ENCODE data around the gene RANBP9. TPM values are rescaled to one million over a fixed set of nuclear protein-coding genes. Genes with fewer than 3 reads are reported as not detected.

The RANBP9 gene
- total and polyA plus RNA-seq, 9 of the 15 experiments (the other 6 are each of a cell fraction or from before 2014, with no cell fraction given), result 27.5 to 130 (median 61.5) TPM

- TF ChIP-seq POU5F1 (IDR thresholded peaks at IDR 0.05; ENCODE audit: borderline replicate concordance, low read depth, low read length, partially characterized antibody) (no peak), TRIM24 (IDR thresholded peaks at IDR 0.05) (peak in 1 of 2 experiments; percentile 55; a peak in 1 of 4 replicates), GTF2A2 (tag; IDR thresholded peaks at IDR 0.05) (no peak), POLR3G (IDR thresholded peaks at IDR 0.05; ENCODE audit: extremely low read depth, insufficient read length, insufficient replicate concordance) (no peak), MCM5 (IDR thresholded peaks at IDR 0.05; ENCODE audit: low read depth) (no peak), ZNF140 (CRISPR knock-in tag; IDR thresholded peaks at IDR 0.05) (no peak), HDAC1 (IDR thresholded peaks at IDR 0.05) (peak in 1 of 2 experiments; percentile 86; a peak in 2 of 4 replicates), ZNF780A (CRISPR knock-in tag; IDR thresholded peaks at IDR 0.05) (0 out of 2 replicates have a peak, but pooled peaks have one; percentile 4), MECOM (CRISPR knock-in tag; IDR thresholded peaks at IDR 0.05) (no peak), UBTF (IDR thresholded peaks at IDR 0.05; ENCODE audit: borderline replicate concordance in 1 of 2, low read depth in 2 of 2, low read length in 2 of 2) (peak; percentile 99), RBBP5 (IDR thresholded peaks at IDR 0.05; ENCODE audit: borderline replicate concordance, insufficient read depth, low read length, poor library complexity, severe bottlenecking) (peak; percentile 86), NCOA4 (IDR thresholded peaks at IDR 0.05; ENCODE audit: partially characterized antibody) (peak; percentile 78), NCOA2 (IDR thresholded peaks at IDR 0.05; ENCODE audit: partially characterized antibody in 2 of 2) (no peak), PHF8 (IDR thresholded peaks at IDR 0.05; ENCODE audit: borderline replicate concordance, low read length) (peak; percentile 87), SMARCC2 (IDR thresholded peaks at IDR 0.05; ENCODE audit: low read depth) (no peak), CXXC5 (CRISPR knock-in tag; IDR thresholded peaks at IDR 0.05) (peak; percentile 98), GABPA (tag; conservative IDR thresholded peaks at IDR 0.05; ENCODE audit: low read depth) (peak; percentile 84)
- TF ChIP-seq, protein P1, sequence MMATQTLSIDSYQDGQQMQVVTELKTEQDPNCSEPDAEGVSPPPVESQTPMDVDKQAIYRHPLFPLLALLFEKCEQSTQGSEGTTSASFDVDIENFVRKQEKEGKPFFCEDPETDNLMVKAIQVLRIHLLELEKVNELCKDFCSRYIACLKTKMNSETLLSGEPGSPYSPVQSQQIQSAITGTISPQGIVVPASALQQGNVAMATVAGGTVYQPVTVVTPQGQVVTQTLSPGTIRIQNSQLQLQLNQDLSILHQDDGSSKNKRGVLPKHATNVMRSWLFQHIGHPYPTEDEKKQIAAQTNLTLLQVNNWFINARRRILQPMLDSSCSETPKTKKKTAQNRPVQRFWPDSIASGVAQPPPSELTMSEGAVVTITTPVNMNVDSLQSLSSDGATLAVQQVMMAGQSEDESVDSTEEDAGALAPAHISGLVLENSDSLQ (IDR thresholded peaks at IDR 0.05), result no peak
- TF ChIP-seq, protein P2, sequence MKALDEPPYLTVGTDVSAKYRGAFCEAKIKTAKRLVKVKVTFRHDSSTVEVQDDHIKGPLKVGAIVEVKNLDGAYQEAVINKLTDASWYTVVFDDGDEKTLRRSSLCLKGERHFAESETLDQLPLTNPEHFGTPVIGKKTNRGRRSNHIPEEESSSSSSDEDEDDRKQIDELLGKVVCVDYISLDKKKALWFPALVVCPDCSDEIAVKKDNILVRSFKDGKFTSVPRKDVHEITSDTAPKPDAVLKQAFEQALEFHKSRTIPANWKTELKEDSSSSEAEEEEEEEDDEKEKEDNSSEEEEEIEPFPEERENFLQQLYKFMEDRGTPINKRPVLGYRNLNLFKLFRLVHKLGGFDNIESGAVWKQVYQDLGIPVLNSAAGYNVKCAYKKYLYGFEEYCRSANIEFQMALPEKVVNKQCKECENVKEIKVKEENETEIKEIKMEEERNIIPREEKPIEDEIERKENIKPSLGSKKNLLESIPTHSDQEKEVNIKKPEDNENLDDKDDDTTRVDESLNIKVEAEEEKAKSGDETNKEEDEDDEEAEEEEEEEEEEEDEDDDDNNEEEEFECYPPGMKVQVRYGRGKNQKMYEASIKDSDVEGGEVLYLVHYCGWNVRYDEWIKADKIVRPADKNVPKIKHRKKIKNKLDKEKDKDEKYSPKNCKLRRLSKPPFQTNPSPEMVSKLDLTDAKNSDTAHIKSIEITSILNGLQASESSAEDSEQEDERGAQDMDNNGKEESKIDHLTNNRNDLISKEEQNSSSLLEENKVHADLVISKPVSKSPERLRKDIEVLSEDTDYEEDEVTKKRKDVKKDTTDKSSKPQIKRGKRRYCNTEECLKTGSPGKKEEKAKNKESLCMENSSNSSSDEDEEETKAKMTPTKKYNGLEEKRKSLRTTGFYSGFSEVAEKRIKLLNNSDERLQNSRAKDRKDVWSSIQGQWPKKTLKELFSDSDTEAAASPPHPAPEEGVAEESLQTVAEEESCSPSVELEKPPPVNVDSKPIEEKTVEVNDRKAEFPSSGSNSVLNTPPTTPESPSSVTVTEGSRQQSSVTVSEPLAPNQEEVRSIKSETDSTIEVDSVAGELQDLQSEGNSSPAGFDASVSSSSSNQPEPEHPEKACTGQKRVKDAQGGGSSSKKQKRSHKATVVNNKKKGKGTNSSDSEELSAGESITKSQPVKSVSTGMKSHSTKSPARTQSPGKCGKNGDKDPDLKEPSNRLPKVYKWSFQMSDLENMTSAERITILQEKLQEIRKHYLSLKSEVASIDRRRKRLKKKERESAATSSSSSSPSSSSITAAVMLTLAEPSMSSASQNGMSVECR (CRISPR knock-in tag; IDR thresholded peaks at IDR 0.05), result peak; percentile 87
Observed at GRCh38 chr6:13711733-13712598, at the start of gene RANBP9 (continued).

Measured in K562 (cell line).